Occipital lobe (tissue), 2 donors: Measurements from ENCODE around the gene EGFR. TPM values are rescaled to one million over a fixed set of nuclear protein-coding genes. Genes with fewer than 3 reads are reported as not detected.
A peak's percentile ranks its signal among the peaks of the same experiment; 100 is the strongest.

ENCODE experiments used
- DNase-seq: peaks from one replicate; lab custom pipeline; 2025; lab: John Stamatoyannopoulos, UW
- total RNA-seq: library from RNA; depleted of rRNA; stranded (reverse); fragments of >200 nt; gene quantifications from one replicate; pipeline ENCODE4 v1.2.3, GENCODE V29; 2014

The EGFR gene
- 9.4 TPM for total RNA-seq

- DNase-seq = peak; percentile 39
Measured at GRCh38 chr7:55018361-55019190, at the start of gene EGFR. Gene EGFR, plus strand, starts transcription at chr7:55019017. Its CDS starts 261 bp downstream, at chr7:55019278.

- DNase-seq = no peak
Measured at GRCh38 chr7:54969208-54969967, 49.4 kb upstream of the EGFR start.

- DNase-seq = no peak
Measured at GRCh38 chr7:54972733-54973294, 46.0 kb upstream of the EGFR start.

GRCh38 chr7:54978364-54979116, 40.3 kb upstream of the EGFR start:
- DNase-seq = no peak

GRCh38 chr7:54980521-54980920, 38.3 kb upstream of the EGFR start:
- no peak for DNase-seq

GRCh38 chr7:54981913-54982312, 36.9 kb upstream of the EGFR start:
- no peak for DNase-seq

GRCh38 chr7:54985426-54986330, 33.1 kb upstream of the EGFR start:
- DNase-seq = no peak

- no peak for DNase-seq
Measured at GRCh38 chr7:54986716-54987115, 32.1 kb upstream of the EGFR start.

GRCh38 chr7:54987772-54988171, 31.0 kb upstream of the EGFR start:
- no peak for DNase-seq

GRCh38 chr7:54988516-54988915, 30.3 kb upstream of the EGFR start:
- no peak for DNase-seq

- DNase-seq = no peak
Measured at GRCh38 chr7:54989453-54990225, 29.2 kb upstream of the EGFR start.

- no peak for DNase-seq
Measured at GRCh38 chr7:54991341-54991740, 27.5 kb upstream of the EGFR start.

- no peak for DNase-seq
Measured at GRCh38 chr7:54992871-54993475, 25.8 kb upstream of the EGFR start.

- no peak for DNase-seq
Measured at GRCh38 chr7:54995166-54995565, 23.7 kb upstream of the EGFR start.

GRCh38 chr7:54995610-54996363, 23.0 kb upstream of the EGFR start:
- no peak for DNase-seq

- no peak for DNase-seq
Measured at GRCh38 chr7:54996391-54996790, 22.4 kb upstream of the EGFR start.

- no peak for DNase-seq
Measured at GRCh38 chr7:55004579-55004978, 14.2 kb upstream of the EGFR start.

- DNase-seq = no peak
Measured at GRCh38 chr7:55005241-55005851, 13.5 kb upstream of the EGFR start.
